ENCODE results near the gene ARHGAP26. TPM values are rescaled to one million over a fixed set of nuclear protein-coding genes. Genes with fewer than 3 reads are reported as not detected.
"Not testable (repeated sequence)": the region's sequence is repeated elsewhere in the genome, so short reads cannot be mapped to it uniquely, and the experiment has no call there.

Gene ARHGAP26
- polyA plus RNA-seq, 1 donor, result 14.7 TPM

GRCh38 chr5:143183989-143184388 is 413.8 kb downstream of the ARHGAP26 start:
- DNase-seq, result no peak

DNA sequence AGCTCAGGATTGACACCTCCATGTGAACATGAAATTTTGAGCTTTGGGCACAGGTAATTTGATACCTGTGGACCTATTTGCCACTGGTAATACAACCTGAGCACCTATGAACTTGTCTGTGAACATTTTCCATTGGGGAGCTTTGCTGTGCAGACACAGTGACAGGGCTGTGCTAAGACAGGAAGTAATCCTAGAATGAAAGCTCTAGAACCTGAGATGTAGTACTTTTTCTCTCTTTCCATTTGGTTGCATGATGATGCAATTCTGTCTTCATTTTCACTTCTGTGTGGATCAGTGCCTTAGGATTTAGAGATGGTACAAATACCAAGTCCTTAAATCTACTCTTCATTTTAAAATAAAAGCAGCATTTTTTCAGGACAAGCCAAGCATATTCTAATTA is 416.4 kb downstream of the ARHGAP26 start:
- DNase-seq, result no peak

DNA sequence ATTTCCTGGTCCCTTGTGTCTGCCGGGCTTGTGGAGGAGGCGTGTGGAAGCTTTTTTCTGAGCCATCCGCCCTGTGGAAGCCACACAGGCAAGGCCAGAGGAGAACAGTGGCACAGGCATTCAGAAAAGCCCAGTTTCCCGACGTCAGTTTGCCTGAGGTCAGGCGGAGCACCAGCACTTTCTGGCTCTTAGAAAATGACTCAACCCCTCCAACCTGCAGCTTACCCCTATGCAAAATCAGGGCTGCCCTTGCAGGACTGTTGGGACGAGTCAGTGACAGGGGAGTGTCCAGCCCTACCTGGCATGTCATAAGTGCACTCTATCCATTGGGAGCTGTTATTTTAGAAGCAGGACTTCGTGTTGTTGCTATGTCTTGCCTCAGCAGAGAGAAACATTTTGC is 417.3 kb downstream of the ARHGAP26 start:
- no peak for DNase-seq

GRCh38 chr5:143188083-143188482 is 417.9 kb downstream of the ARHGAP26 start:
- DNase-seq, result no peak

DNA sequence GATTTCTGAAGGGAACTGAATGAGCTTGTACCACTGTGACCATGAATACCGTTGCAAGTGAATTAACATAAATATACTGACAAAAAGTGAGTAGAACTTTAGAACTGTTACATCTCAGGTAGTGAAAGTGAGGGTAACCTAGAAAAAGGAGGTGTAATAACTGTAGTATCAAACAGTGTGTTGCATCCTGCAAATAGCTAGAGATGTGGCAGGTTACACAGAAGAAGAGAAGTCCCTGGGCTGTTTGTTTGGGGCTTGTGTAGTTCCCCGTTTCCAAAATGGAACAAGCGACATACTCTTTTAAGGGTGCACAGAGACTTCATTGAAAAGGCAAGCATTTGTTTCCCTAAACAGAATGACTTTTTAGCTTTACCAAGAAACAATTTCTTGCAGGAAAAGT is 418.5 kb downstream of the ARHGAP26 start:
- no peak for DNase-seq

DNA sequence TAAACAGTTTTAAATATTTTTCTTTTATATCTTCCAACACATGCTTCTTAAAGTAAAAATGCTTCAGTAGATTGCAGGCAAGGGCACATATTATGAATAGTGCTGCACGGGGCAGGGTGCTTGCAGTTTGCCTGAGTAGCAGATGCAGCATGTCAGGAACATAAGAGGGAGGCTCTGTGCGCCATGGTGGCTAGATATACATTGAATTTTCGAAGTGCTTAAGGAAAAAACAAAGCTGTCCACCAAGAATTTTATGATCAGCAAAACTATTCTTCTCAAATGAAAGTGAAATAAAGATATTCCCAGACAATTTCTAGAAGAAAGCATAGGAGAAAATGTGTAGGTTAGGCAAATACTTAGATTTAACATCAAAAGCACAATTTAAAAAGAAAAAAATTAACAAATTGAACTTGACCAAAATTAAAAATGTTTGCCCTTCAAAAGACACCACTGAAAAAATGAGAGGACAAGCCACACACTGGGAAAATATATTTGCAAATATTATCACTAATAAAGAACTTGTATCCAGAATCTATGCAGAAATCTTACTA is 420.2 kb downstream of the ARHGAP26 start:
- no peak for DNase-seq

DNA sequence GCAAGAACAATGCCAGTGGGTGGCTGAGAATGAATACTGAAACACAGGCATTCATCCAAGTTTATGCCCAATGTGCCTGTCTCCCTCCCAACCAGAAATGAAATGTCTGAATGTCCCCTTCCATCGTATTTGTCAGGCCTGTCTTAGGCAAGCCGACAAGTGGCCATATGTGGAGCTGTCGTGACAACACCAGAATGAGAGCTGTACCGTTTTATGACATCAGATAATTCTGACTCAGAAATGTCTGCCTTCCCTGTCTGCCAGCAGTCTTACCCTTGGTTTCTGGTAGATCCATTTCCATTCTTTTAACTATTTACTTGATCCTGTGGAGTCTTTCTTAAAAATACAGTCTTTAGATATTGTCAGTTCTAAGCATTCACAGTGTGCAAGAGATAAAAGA is 421.5 kb downstream of the ARHGAP26 start:
- DNase-seq, result no peak

GRCh38 chr5:143192191-143192900 is 422.2 kb downstream of the ARHGAP26 start:
- DNase-seq, result no peak

- DNase-seq, result no peak
Observed at GRCh38 chr5:143194206-143194605, 424.0 kb downstream of the ARHGAP26 start.

DNA sequence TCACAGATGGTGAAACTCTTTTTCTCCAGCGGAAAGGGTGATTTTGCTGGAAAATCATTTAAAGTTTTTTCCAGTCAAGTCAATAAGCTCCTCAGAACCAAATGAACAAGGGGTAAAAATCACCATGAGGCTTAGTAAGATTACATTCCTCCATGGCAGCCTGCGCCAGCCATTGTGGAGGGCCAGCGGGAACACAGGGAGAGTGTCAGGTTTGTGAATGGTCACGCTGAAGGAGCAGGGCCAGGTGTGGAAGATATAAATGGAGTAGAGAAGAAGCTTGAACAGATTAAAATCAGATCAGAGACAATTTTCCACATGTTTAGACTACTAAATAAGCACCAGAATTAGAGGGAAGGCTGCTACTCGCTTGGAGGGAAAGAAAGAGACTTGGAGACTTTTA is 424.5 kb downstream of the ARHGAP26 start:
- no peak for DNase-seq

DNA sequence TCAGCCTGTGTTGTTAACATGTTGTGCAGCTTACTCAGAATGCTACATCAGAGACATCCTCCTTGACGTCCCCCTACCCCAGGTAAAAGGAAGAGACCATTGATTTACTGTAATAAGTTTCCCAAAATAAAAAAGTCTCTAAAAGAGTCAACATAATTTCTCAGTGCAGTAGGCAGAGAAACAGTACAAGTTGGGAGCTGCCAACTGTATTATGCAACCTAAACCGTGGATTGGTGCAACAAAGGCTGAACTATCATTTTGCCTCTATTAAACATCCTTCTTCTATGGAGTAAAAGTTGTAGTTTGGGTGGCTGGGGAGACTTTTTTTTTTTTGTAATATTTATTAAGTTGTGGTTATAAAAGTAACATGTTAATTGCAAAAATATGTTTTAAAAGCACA is 425.3 kb downstream of the ARHGAP26 start:
- DNase-seq, result no peak

- DNase-seq, result no peak
Observed at GRCh38 chr5:143196601-143197259, 426.6 kb downstream of the ARHGAP26 start.

DNA sequence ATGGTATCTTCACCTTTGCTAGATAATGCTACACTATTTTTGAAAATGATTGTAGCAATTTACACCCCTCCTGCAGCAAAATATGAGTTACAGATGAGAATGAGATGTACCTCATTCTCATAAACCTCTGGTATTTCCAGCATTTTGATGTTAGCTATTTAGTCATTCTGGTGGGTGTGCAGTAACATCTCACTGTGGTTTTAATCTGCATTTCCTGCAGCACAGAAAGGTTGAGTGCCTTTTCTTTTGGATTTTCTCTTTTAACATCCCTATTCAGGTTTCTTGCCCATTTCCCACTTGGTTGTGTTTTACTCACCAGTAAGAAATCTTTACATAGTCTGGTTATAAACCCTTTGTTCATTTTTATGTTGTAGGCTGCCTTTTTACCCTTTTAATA is 427.1 kb downstream of the ARHGAP26 start:
- no peak for DNase-seq

DNA sequence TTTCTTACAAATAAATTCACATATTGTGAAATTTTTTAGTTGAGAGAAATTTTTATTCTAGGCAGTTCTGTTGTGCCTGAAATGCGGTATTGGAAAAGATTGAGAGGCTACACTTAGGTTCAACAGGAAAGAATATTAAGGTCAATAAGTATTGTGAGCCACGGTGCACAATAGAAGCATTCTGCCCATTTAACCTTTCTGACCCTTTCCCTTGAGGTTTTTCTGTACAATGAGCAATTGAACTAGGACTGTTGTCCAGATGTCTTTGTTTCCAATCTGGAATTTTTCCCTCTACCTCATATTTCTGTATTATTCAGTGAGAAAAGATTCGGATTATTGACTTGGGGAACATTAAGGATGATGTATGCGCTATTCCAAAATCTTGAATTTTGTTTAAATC is 428.2 kb downstream of the ARHGAP26 start:
- no peak for DNase-seq

- no peak for DNase-seq
Observed at GRCh38 chr5:143199161-143199560, 429.0 kb downstream of the ARHGAP26 start.

- DNase-seq, result no peak
Observed at GRCh38 chr5:143199843-143200242, 429.7 kb downstream of the ARHGAP26 start.

GRCh38 chr5:143200781-143201398 is 430.7 kb downstream of the ARHGAP26 start:
- no peak for DNase-seq

DNA sequence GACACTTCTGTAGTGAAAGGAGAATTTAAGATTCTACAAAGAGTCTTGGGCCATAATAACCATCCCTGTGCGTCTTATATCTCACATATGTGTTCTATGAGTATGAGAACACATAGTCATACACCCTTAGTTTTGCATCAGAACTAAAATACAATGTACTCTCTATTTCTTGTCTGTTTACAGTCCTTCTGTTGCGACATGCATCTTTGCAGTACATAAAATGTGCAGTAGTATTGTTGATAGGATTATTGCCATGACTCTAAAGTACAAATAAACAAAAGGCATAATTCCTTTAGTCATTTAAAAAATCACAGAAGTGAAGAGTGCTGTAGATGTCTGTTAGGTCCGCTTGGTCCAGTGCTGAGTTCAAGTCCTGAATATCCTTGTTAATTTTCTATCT is 431.4 kb downstream of the ARHGAP26 start:
- DNase-seq, result no peak

- DNase-seq, result not testable (repeated sequence)
Observed at GRCh38 chr5:143203301-143203956, 433.3 kb downstream of the ARHGAP26 start.

DNA sequence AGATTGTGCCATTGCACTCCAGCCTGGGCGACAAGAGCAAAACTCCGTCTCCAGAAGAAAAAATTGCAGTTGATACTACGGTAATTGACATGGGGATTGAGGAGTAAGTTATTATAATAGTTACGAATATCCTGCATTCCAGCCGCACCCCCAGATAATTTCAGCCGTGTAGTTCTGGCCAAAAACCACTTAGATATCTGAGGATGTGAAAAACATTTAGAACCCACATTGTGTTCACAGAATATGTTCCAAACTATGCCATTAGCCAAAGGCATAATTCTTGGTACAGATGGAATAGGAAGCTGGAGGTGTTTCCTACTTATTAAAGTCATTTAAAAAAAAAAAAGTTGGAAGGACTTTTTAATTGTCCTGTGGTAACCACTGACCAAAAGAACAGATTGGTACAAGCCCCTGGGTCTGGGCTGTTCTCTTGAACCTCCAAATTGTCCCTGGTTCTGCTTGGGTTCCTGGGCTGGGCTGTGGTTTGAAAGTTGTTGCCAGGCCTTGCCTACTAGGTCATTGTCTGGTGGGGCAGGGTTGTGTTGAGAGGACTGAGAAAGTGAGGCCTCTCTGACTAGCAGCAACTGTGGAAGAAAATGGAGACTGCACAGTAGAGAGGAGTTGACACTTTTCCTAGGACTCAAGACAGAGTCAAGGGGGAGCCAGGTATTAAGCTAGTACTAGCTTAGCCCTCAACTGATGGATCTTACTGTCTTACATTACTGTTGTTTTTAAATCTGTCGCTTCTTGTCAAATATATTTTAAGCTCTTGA is 434.5 kb downstream of the ARHGAP26 start:
- no peak for DNase-seq

GRCh38 chr5:143205386-143205785 is 435.2 kb downstream of the ARHGAP26 start:
- no peak for DNase-seq

GRCh38 chr5:143205883-143206195 is 435.7 kb downstream of the ARHGAP26 start:
- DNase-seq, result no peak

All from left kidney (tissue), 2 donors.